GM06990 (cell line): Measurements from ENCODE around the gene BSND.

ENCODE experiments used
- DNase-seq: peaks from one replicate; pipeline ENCODE4 v3.0.0-alpha.2; 2011; ENCODE audit not compliant: insufficient read length; ENCODE audit errors: extremely low read depth
- H3K27me3 ChIP-seq: replicated peaks from 2 replicates; pipeline ENCODE4 v1.6.0; 2011; ENCODE audit warnings: low read length; ENCODE audit not compliant: control insufficient read depth, insufficient read depth
- H3K36me3 ChIP-seq: 2 replicates; pipeline ENCODE4 v1.5.1; 2011; ENCODE audit warnings: low read length; ENCODE audit not compliant: control insufficient read depth, insufficient read depth
- H3K4me3 ChIP-seq: replicated peaks from 2 replicates; pipeline ENCODE4 v1.5.1; 2011; ENCODE audit warnings: low read depth, mild to moderate bottlenecking, control low read depth, low read length
- TF ChIP-seq, protein P1 (sequence below): IDR thresholded peaks from 2 replicates; pipeline ENCODE4 v1.5.1; 2011; ENCODE audit warnings: low read length, control low read depth, mild to moderate bottlenecking, inconsistent platforms; ENCODE audit not compliant: insufficient read depth, poor library complexity, severe bottlenecking

BSND gene

DNA sequence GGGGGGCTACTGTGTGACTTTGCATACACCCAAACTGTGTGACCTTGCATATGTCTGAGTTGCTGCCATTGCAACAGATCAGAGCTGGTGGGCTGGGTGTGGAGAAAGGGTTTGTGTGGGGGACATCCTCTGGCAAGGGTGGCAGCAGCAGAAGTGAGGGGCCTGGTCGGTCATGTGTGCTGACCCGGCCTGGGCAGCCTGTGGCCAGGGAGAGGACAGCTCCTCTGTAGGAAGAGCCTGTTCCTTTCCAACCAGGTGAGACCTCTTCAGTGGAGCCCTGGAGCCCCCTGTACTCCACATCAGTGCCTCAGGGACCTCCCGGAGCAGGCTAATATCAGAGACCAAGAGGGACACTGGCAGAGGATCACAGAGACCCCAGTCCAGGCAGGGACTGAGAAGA is 48.9 kb downstream of the BSND start:
- Histone ChIP-seq H3K27me3 (no peaks in the 10 kb centered on the region; the same call in 1 of the 2 replicates), H3K4me3 (no peak overlapping the region), H3K36me3 (no peaks in the 10 kb centered on the region)
- TF ChIP-seq, protein P1, sequence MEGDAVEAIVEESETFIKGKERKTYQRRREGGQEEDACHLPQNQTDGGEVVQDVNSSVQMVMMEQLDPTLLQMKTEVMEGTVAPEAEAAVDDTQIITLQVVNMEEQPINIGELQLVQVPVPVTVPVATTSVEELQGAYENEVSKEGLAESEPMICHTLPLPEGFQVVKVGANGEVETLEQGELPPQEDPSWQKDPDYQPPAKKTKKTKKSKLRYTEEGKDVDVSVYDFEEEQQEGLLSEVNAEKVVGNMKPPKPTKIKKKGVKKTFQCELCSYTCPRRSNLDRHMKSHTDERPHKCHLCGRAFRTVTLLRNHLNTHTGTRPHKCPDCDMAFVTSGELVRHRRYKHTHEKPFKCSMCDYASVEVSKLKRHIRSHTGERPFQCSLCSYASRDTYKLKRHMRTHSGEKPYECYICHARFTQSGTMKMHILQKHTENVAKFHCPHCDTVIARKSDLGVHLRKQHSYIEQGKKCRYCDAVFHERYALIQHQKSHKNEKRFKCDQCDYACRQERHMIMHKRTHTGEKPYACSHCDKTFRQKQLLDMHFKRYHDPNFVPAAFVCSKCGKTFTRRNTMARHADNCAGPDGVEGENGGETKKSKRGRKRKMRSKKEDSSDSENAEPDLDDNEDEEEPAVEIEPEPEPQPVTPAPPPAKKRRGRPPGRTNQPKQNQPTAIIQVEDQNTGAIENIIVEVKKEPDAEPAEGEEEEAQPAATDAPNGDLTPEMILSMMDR, result no peak
- DNase-seq, result no peak

DNA sequence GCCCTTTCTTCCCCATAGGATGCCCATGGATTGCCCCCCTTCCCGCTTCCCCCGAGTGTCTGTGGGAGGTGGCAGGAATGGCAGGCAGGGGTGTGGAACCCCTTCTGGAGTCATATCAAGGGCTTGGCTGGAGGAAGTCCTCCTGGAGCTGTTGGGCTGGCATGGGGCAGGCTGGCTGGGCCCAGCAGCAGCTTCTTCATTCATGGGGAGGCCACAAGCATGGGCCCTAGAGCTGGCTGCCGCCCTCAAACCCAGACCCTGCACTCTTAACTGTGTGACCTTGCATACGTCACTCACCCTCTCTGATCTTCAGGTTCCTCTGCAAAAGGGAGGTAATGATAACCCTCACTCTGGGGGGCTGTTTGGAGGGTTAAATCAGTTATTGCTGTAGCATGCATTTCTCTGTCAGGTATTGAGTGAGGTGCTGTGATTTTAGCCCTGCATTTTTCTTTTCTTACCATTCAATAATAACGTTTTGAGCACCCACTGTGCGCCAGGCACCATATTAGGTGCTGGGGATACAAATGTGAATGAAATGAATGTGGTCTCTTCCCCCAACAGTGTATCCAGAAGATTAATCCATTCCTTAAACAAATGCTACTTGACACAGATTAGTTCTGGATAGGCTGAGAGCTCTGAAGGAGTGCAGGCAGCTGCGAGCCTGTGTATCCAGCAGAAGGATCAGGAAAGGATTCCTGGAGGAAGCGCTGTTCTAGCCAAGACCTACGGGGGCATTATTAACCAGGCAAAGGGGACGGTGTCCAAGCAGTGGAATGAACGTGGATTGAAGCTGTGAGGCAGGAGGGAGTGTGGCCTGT is 49.9 kb downstream of the BSND start:
- no peak for DNase-seq
- Histone ChIP-seq H3K4me3 (no peak overlapping the region), H3K27me3 (no peaks in the 10 kb centered on the region; the same call in 1 of the 2 replicates), H3K36me3 (no peaks in the 10 kb centered on the region)
- TF ChIP-seq, protein P1, result no peak

DNA sequence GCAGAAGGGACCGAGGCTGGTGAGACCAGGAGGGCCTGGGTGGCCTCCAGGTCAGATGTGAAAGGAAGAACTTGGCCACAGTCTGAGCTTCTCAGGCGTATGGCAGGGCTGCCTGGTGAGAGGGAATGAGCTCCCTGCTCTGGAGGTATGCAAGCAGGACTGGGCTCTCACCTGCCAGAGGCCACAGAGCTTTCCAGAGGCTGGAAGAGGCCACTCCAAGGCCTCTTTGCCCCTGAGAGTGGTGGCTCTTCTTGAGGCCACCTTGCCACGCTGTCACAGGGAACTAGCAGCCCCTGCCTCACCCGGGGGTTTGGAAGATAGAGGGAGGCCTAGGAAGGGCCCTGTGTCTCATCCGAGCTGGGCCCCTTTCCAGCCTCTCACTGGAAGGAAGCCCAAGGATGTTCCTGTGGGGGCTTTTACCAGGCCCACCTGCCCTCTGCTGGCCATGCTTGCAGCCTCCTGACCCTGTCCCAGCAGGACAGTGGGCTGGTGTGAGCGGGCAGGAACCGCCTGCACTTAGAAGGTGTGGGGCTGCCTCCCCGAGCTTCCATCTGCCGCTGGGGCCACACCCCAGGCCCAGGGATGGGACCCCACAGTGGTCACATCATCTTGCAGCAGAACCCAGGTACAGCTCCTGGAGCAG is 50.7 kb downstream of the BSND start:
- H3K4me3 ChIP-seq, result no peak overlapping the region
- H3K27me3 ChIP-seq, result no peaks in the 10 kb centered on the region; the same call in 1 of the 2 replicates
- TF ChIP-seq, protein P1, result no peak
- no peaks in the 10 kb centered on the region for H3K36me3 ChIP-seq
- DNase-seq, result no peak

DNA sequence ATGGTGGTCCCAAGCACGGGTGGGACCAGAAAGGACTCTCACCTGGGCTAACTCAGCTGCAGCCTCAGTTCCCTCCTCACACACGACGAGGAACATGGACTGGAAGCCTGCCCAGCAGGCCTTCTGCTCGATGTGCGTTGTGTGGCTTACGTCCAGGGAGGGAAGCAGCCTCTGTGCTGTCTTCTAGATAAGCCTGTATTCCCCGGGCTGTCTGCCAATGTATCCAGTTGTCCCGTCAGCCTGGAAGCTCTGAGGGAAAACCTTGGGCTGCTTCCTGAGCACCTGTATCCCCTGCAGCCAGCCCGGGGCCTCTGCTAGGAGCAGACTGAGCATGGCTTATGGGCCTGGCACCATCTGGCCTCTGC is 51.2 kb downstream of the BSND start:
- no peaks in the 10 kb centered on the region for H3K36me3 ChIP-seq
- TF ChIP-seq, protein P1, result no peak
- no peaks in the 10 kb centered on the region; the same call in 1 of the 2 replicates for H3K27me3 ChIP-seq
- H3K4me3 ChIP-seq, result no peak overlapping the region
- no peak for DNase-seq

DNA sequence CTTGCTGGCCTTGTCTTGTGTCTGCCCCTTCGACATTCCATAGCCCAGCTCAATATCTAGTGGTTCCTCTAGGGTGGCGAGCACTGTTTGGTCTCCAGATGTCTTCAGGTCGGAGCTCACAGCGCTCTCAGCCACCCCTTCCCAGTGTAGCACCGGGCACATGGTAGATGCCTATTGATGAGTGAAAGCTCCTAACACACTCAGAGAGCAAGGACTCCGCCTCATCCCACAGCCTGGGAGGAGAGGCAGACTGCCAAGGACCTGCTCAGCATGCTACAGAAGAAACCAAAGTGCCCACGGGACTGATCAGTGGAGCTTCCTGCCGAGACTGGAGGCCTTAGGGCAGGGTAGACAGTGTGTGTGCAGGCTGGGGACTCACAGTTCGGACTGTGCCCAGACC is 51.5 kb downstream of the BSND start:
- DNase-seq, result no peak
- H3K4me3 ChIP-seq, result no peak overlapping the region

More for the DNA sequence above, 51.5 kb downstream of the BSND start:
- H3K27me3 ChIP-seq, result no peaks in the 10 kb centered on the region; the same call in 1 of the 2 replicates
- TF ChIP-seq, protein P1, result no peak
- no peaks in the 10 kb centered on the region for H3K36me3 ChIP-seq
